ENCODE data around the gene HSP90AB1. TPM values are rescaled to one million over a fixed set of nuclear protein-coding genes. Genes with fewer than 3 reads are reported as not detected.

The HSP90AB1 gene
- total and polyA plus RNA-seq, 9 of the 15 experiments (the other 6 are each of a cell fraction or from before 2014, with no cell fraction given), result 1,780 to 3,358 (median 2,262) TPM

- 0 out of 2 replicates have a peak, but pooled peaks have one; percentile 3 for TF ChIP-seq SMC3 (conservative IDR thresholded peaks at IDR 0.05; ENCODE audit: insufficient read depth, low read depth, low read length)
- TF ChIP-seq FOXK2 (conservative IDR thresholded peaks at IDR 0.05 in 1 of 2, IDR thresholded peaks at IDR 0.05 in 1 of 2; ENCODE audit: low read depth in 2 of 2), result peak; percentile 52 to 62; a peak in 2 of 4 replicates
- TF ChIP-seq HCFC1 (IDR thresholded peaks at IDR 0.05; ENCODE audit: low read depth, low read length), result peak; percentile 58
- peak; percentile 100 for TF ChIP-seq TAF1 (IDR thresholded peaks at IDR 0.05; ENCODE audit: control insufficient read depth, extremely low read depth, insufficient read depth, low read length, severe bottlenecking)
- TF ChIP-seq ZBTB34 (CRISPR knock-in tag; IDR thresholded peaks at IDR 0.05), result no peak
- TF ChIP-seq KLF13 (tag; IDR thresholded peaks at IDR 0.05; ENCODE audit: borderline replicate concordance, low read depth), result peak; percentile 30; the same call in 1 of the 2 replicates
- no peak for TF ChIP-seq SAP30 (IDR thresholded peaks at IDR 0.05; ENCODE audit: borderline replicate concordance, insufficient read depth, low read depth, low read length, poor library complexity, severe bottlenecking)
- TF ChIP-seq TCF3 (CRISPR knock-in tag; IDR thresholded peaks at IDR 0.05), result no peak; the same call in 1 of the 2 replicates
- peak; percentile 88 for TF ChIP-seq PHF20 (IDR thresholded peaks at IDR 0.05; ENCODE audit: partially characterized antibody)
- TF ChIP-seq HES1 (IDR thresholded peaks at IDR 0.05; ENCODE audit: low read depth), result peak; percentile 65
- TF ChIP-seq RFX7 (CRISPR knock-in tag; IDR thresholded peaks at IDR 0.05), result no peak
- no peak for TF ChIP-seq SAFB2 (IDR thresholded peaks at IDR 0.05; ENCODE audit: borderline replicate concordance, low read depth, low read length, severe bottlenecking)
- no peak for TF ChIP-seq ZNF551 (CRISPR knock-in tag; IDR thresholded peaks at IDR 0.05)
- 0 out of 2 replicates have a peak, but pooled peaks have one; percentile 30 for TF ChIP-seq ZBTB43 (CRISPR knock-in tag; IDR thresholded peaks at IDR 0.05)
- TF ChIP-seq ZNF57 (CRISPR knock-in tag; IDR thresholded peaks at IDR 0.05), result no peak
- TF ChIP-seq TAL1 (IDR thresholded peaks at IDR 0.05), result peak; percentile 31; the same call in 1 of the 2 replicates
- no peak; the same call in 1 of the 2 replicates for TF ChIP-seq DEAF1 (CRISPR knock-in tag; IDR thresholded peaks at IDR 0.05)
- TF ChIP-seq ZNF561 (CRISPR knock-in tag; conservative IDR thresholded peaks at IDR 0.05), result no peak
- no peak for TF ChIP-seq MAX (CRISPR knock-in tag; IDR thresholded peaks at IDR 0.05)
- 0 out of 2 replicates have a peak, but pooled peaks have one; percentile 53 for TF ChIP-seq EZH2 (IDR thresholded peaks at IDR 0.05; ENCODE audit: borderline replicate concordance, low read depth, low read length)
- TF ChIP-seq ZNF124 (CRISPR knock-in tag; IDR thresholded peaks at IDR 0.05), result no peak
Measured at GRCh38 chr6:44246663-44247337, at the start of gene HSP90AB1 (continued).

Data from K562 (cell line).